Esophagus (tissue), 2 donors: ENCODE measurements around the gene LRRK1. TPM values are rescaled to one million over a fixed set of nuclear protein-coding genes. Genes with fewer than 3 reads are reported as not detected.

Source experiments
- H3K27ac ChIP-seq, 2 donors: one replicate each; pipeline ENCODE4 v1.5.1; 2013; ENCODE audit warnings: low read depth in 2 of 2, mild to moderate bottlenecking in 2 of 2, inconsistent platforms in 1 of 2, low read length in 1 of 2, moderate library complexity in 1 of 2
- H3K27me3 ChIP-seq, 2 donors: one replicate each; pipeline ENCODE4 v1.6.1; 2013; ENCODE audit warnings: low read length in 2 of 2, control low read depth in 1 of 2, mild to moderate bottlenecking in 1 of 2; ENCODE audit not compliant: insufficient read depth in 2 of 2, control insufficient read depth in 1 of 2
- H3K36me3 ChIP-seq, 2 donors: one replicate each; pipeline ENCODE4 v1.6.1; 2013; ENCODE audit warnings: low read length in 1 of 2; ENCODE audit not compliant: control insufficient read depth in 2 of 2, insufficient read depth in 2 of 2
- H3K4me1 ChIP-seq, 2 donors: one replicate each; pipeline ENCODE4 v1.6.1; 2013; ENCODE audit warnings: low read length in 1 of 2; ENCODE audit not compliant: control insufficient read depth in 2 of 2, insufficient read depth in 2 of 2
- H3K4me3 ChIP-seq, 2 donors: one replicate each; pipeline ENCODE4 v1.5.1; 2013; ENCODE audit warnings: low read length in 2 of 2, mild to moderate bottlenecking in 2 of 2, low read depth in 1 of 2, moderate library complexity in 1 of 2
- H3K9me3 ChIP-seq, 2 donors: one replicate each; pipeline ENCODE4 v1.6.1; 2013; ENCODE audit warnings: mild to moderate bottlenecking in 2 of 2, low read depth in 1 of 2, low read length in 1 of 2, moderate library complexity in 1 of 2; ENCODE audit not compliant: control insufficient read depth in 2 of 2, insufficient read depth in 1 of 2
- WGBS, 2 donors: extraction: QIAGEN DNeasy Blood & Tissue Kit; methylation state at CpG; one replicate each; pipeline ENCODE4 v1.1.7; 2013; 5-methylcytosine and 5-hydroxymethylcytosine counted together
- polyA plus RNA-seq, 2 donors: library from polyadenylated mRNA; stranded (reverse); fragments of 200-250 nt; gene quantifications; one replicate each; pipeline ENCODE4 v1.2.3, GENCODE V29; 2013
- donor health status: healthy with polysubstance abuse.
- donor health status: Bipolar disorder and iron deficiency.

LRRK1 gene
- polyA plus RNA-seq, 2 donors = 4.4 to 7.0 TPM

DNA sequence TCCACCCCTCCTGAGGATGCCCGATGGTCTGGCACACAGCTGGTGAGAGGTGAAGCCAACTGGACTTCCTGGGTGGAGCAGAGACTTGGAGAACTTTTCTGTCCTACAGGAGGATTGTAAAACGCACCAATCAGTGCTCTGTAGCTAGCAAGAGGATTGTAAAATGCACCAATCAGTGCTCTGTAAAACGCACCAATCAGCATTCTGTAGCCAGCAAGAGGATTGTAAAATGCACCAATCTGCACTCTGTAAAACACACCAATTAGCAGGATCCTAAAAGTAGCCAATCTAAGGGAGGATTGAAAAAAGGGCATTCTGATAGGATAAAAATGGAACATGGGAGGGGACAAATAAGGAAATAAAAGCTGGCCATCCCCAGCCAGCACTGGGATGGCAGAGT is 182.5 kb downstream of the LRRK1 start:
- Histone ChIP-seq H3K9me3 (peaks cover 0 to 1% of the 10 kb centered on the region in 2 donors), H3K36me3 (no peaks in the 10 kb centered on the region), H3K27ac (no peak overlapping the region), H3K4me3 (no peak overlapping the region), H3K4me1 (no peaks in the 10 kb centered on the region), H3K27me3 (no peaks in the 10 kb centered on the region)
- WGBS, 2 donors = 93 to 94% methylated on average over 3 of the region's 3 CpGs

DNA sequence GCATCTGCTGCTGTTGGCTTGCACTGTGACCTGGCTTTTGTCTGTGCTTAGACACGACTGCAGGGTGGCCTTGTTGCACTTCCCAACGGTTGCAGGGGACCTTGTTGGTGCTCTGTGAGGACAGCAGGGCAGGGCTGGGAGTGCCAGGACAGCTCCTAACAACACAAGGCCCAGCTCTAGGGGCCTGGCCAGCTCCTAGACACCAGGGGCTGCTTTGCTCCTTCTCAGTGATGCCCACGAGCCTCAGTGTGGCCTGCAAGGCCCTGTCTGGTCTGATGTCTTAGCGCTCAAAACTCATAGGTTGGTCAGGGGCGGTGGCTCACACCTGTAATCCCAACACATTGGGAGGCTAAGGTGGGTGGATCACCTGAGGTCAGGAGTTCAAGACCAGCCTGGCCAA is 183.6 kb downstream of the LRRK1 start:
- 74 to 78% methylated on average over 5 of the region's 5 CpGs for WGBS, 2 donors
- no peak overlapping the region for H3K27ac ChIP-seq

GRCh38 chr15:101103598-101103997 is 184.4 kb downstream of the LRRK1 start:
- Histone ChIP-seq H3K9me3 (peaks cover 0 to 1% of the 10 kb centered on the region in 2 donors), H3K27me3 (no peaks in the 10 kb centered on the region), H3K27ac (no peak overlapping the region), H3K36me3 (no peaks in the 10 kb centered on the region), H3K4me1 (no peaks in the 10 kb centered on the region), H3K4me3 (no peak overlapping the region)
- 93% methylated on average over 8 of the region's 8 CpGs for WGBS, 2 donors

More for the DNA sequence above, 183.6 kb downstream of the LRRK1 start:
- H3K4me1 ChIP-seq = no peaks in the 10 kb centered on the region
- H3K4me3 ChIP-seq = no peak overlapping the region
- H3K27me3 ChIP-seq = no peaks in the 10 kb centered on the region
- H3K36me3 ChIP-seq = no peaks in the 10 kb centered on the region
- H3K9me3 ChIP-seq = peaks cover 0 to 1% of the 10 kb centered on the region in 2 donors

- no peak overlapping the region for H3K4me3 ChIP-seq
- no peaks in the 10 kb centered on the region for H3K27me3 ChIP-seq
- H3K27ac ChIP-seq = no peak overlapping the region
- H3K4me1 ChIP-seq = no peaks in the 10 kb centered on the region
- H3K9me3 ChIP-seq = peaks cover 0 to 1% of the 10 kb centered on the region in 2 donors
- WGBS, 2 donors = 87 to 92% methylated on average over 9 of the region's 9 CpGs
- no peaks in the 10 kb centered on the region for H3K36me3 ChIP-seq
These were observed 185.0 kb downstream of the LRRK1 start for GRCh38 chr15:101104141-101104540.

DNA sequence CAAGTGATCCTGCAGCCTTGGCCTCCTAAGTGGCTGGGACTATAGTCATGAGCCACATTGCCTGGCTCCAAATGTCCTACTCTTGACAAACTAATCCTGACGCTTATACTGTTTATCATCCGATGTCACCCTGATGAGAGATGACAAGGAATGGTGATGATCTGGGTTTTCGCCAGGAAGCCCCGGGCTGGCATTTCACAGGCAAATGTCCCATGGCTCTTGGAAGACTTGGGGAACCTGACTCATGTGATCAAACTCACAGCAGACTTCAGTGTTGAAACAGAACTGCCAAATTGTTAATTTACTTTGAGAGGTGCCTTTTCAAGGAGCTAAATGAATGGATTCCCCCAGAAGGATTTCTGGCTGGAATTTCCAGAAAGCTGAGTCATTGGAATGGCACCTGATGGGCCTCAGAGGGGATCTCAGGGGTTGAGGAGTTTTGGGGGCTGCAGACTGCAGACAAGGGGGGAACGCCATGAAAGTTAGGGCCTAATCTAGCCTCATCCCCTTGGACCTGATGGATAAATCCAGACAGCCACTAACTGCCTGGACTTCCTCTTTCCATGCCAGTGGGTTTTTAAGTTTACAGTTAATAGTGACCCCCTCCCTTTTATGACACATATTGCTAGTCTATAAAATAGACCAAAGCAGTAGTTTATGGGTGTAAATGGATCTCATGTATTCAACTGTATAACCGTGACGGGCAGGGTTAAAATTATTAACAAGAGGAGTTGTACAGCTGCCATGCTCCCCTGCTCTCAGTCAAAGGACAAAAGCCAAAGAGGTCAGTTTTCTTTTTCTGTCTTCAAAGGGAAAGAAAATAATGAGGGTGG is 186.1 kb downstream of the LRRK1 start:
- Histone ChIP-seq H3K27me3 (no peaks in the 10 kb centered on the region), H3K36me3 (no peaks in the 10 kb centered on the region), H3K4me3 (no peak overlapping the region), H3K27ac (no peak overlapping the region), H3K4me1 (no peaks in the 10 kb centered on the region), H3K9me3 (peaks cover 0 to 1% of the 10 kb centered on the region in 2 donors)
- 65 to 69% methylated on average over 7 of the region's 7 CpGs for WGBS, 2 donors

DNA sequence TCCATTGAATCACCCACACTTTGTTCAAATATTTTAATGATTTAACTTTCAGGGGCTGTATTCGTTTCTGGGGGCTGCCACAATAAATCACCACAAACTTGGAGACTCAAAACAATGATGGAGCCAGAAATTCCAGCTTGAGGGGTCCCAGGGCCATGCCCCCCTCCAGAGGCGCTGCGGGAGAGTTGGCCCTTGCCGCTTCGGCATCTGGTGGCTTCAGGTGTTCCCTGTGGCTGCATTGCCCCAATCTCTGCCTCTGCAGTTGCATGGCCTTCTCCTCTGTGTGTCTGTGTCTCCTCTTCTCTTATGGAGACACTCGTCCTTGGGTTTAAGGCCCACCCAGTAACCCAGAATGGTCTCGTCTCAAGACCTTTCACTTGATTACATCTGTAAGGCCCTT is 187.9 kb downstream of the LRRK1 start:
- no peaks in the 10 kb centered on the region for H3K36me3 ChIP-seq
- H3K4me1 ChIP-seq = peaks cover 0 to under 1% of the 10 kb centered on the region in 2 donors
- H3K27me3 ChIP-seq = no peaks in the 10 kb centered on the region
- no peak overlapping the region for H3K4me3 ChIP-seq
- WGBS, 2 donors = 83 to 88% methylated on average over 7 of the region's 7 CpGs
- H3K27ac ChIP-seq = no peak overlapping the region
- H3K9me3 ChIP-seq = no peaks in the 10 kb centered on the region

GRCh38 chr15:101107625-101108460 is 188.7 kb downstream of the LRRK1 start:
- WGBS, 2 donors = 82 to 83% methylated on average over 6 of the region's 6 CpGs
- Histone ChIP-seq H3K9me3 (no peaks in the 10 kb centered on the region), H3K36me3 (no peaks in the 10 kb centered on the region), H3K4me1 (peaks cover 4 to 8% of the 10 kb centered on the region in 2 donors), H3K27ac (no peak overlapping the region), H3K27me3 (no peaks in the 10 kb centered on the region), H3K4me3 (no peak overlapping the region)

GRCh38 chr15:101108461-101108775 is 189.3 kb downstream of the LRRK1 start:
- no peaks in the 10 kb centered on the region for H3K9me3 ChIP-seq
- H3K36me3 ChIP-seq = no peaks in the 10 kb centered on the region
- 94 to 95% methylated on average over 10 of the region's 10 CpGs for WGBS, 2 donors
- no peak overlapping the region for H3K27ac ChIP-seq
- no peaks in the 10 kb centered on the region for H3K27me3 ChIP-seq
- peaks cover 4 to 12% of the 10 kb centered on the region in 2 donors for H3K4me1 ChIP-seq
- H3K4me3 ChIP-seq = no peak overlapping the region

DNA sequence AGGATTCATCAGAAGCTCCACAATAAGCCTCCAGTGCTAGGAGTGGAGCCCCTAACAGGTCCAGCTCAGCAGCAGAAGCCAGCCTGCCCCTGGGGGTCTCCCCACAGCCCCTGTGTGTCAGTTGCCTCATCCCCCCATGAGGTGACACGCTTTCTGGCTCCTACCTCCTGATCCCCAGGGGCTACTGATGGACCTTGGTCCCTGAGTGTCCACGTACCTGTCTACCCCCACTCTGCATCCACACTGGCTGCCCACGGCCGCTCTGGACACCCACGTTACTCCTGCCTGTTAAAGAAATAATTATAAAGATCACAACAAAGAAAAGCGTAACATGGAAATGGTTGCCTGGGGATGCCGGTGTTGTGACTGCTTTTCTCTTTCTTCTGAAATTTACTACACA is 189.6 kb downstream of the LRRK1 start:
- H3K27me3 ChIP-seq = no peaks in the 10 kb centered on the region
- H3K4me1 ChIP-seq = peaks cover 4 to 12% of the 10 kb centered on the region in 2 donors
- no peak overlapping the region for H3K27ac ChIP-seq
- 95 to 98% methylated on average over 7 of the region's 7 CpGs for WGBS, 2 donors
- H3K36me3 ChIP-seq = no peaks in the 10 kb centered on the region
- H3K9me3 ChIP-seq = no peaks in the 10 kb centered on the region
- no peak overlapping the region for H3K4me3 ChIP-seq
